ENCODE data around the gene PRCC.

Gene PRCC

GRCh38 chr1:156809711-156810366, 42.5 kb downstream of the PRCC start:
- peaks cover 60% of the 10 kb centered on the region for H3K4me1 Mint-ChIP-seq
- H3K36me3 Mint-ChIP-seq (ENCODE audit: low read depth), result peaks cover 4% of the 10 kb centered on the region
- H3K27me3 Mint-ChIP-seq (ENCODE audit: low read depth), result peaks cover 27% of the 10 kb centered on the region
- H3K27ac Mint-ChIP-seq, result peak overlapping the region in 2 of 3 experiments; percentile 27 to 62
- TF ChIP-seq CTCF (IDR thresholded peaks at IDR 0.05; ENCODE audit: unreplicated experiment in 3 of 3), result no peak
- H3K9me3 Mint-ChIP-seq, result no peaks in the 10 kb centered on the region
- H3K4me3 Mint-ChIP-seq, result peak overlapping the region in 1 of 3 experiments; percentile 3

GRCh38 chr1:156811168-156811567, 43.8 kb downstream of the PRCC start:
- peaks cover 63% of the 10 kb centered on the region for H3K4me1 Mint-ChIP-seq

GRCh38 chr1:156812293-156812990, 45.1 kb downstream of the PRCC start:
- H3K27me3 Mint-ChIP-seq (ENCODE audit: low read depth), result peaks cover 27% of the 10 kb centered on the region
- TF ChIP-seq CTCF (IDR thresholded peaks at IDR 0.05; ENCODE audit: unreplicated experiment in 3 of 3), result no peak

More at GRCh38 chr1:156811168-156811567, 43.8 kb downstream of the PRCC start:
- H3K36me3 Mint-ChIP-seq (ENCODE audit: low read depth), result peaks cover 4% of the 10 kb centered on the region
- H3K27ac Mint-ChIP-seq, result peak overlapping the region; percentile 1 to 61 (median 22)
- no peak for TF ChIP-seq CTCF (IDR thresholded peaks at IDR 0.05; ENCODE audit: unreplicated experiment in 3 of 3)
- peak overlapping the region in 1 of 3 experiments; percentile 7 for H3K4me3 Mint-ChIP-seq
- H3K9me3 Mint-ChIP-seq, result no peaks in the 10 kb centered on the region
- H3K27me3 Mint-ChIP-seq (ENCODE audit: low read depth), result peaks cover 27% of the 10 kb centered on the region

GRCh38 chr1:156813298-156813697, 46.0 kb downstream of the PRCC start:
- H3K27me3 Mint-ChIP-seq (ENCODE audit: low read depth), result peaks cover 24% of the 10 kb centered on the region
- H3K9me3 Mint-ChIP-seq, result no peaks in the 10 kb centered on the region
- peak overlapping the region; percentile 59 to 69 (median 67) for H3K4me3 Mint-ChIP-seq
- no peak for TF ChIP-seq CTCF (IDR thresholded peaks at IDR 0.05; ENCODE audit: unreplicated experiment in 3 of 3)
- H3K36me3 Mint-ChIP-seq (ENCODE audit: low read depth), result no peaks in the 10 kb centered on the region
- H3K4me1 Mint-ChIP-seq, result peaks cover 50% of the 10 kb centered on the region
- H3K27ac Mint-ChIP-seq, result peak overlapping the region in 2 of 3 experiments; percentile 34 to 72

More at GRCh38 chr1:156812293-156812990, 45.1 kb downstream of the PRCC start:
- H3K36me3 Mint-ChIP-seq (ENCODE audit: low read depth), result peaks cover 2% of the 10 kb centered on the region
- H3K4me3 Mint-ChIP-seq, result peak overlapping the region in 2 of 3 experiments; percentile 67 to 69
- peaks cover 59% of the 10 kb centered on the region for H3K4me1 Mint-ChIP-seq
- H3K27ac Mint-ChIP-seq, result peak overlapping the region; percentile 9 to 72 (median 34)
- H3K9me3 Mint-ChIP-seq, result no peaks in the 10 kb centered on the region

- Mint-ChIP-seq H3K27ac (peak overlapping the region; percentile 30 to 91 (median 77)), H3K4me3 (peak overlapping the region; percentile 59 to 69 (median 67)), H3K9me3 (no peaks in the 10 kb centered on the region), H3K4me1 (peaks cover 50% of the 10 kb centered on the region), H3K27me3 (ENCODE audit: low read depth) (peaks cover 20% of the 10 kb centered on the region), H3K36me3 (ENCODE audit: low read depth) (no peaks in the 10 kb centered on the region)
- TF ChIP-seq CTCF (IDR thresholded peaks at IDR 0.05; ENCODE audit: unreplicated experiment in 3 of 3), result peak; percentile 53 to 67 (median 57)
Observed at GRCh38 chr1:156813750-156814570, 46.6 kb downstream of the PRCC start.

Measured in nephron (organoid).